ENCODE measurements around the gene SPACA7.

Gene SPACA7

DNA sequence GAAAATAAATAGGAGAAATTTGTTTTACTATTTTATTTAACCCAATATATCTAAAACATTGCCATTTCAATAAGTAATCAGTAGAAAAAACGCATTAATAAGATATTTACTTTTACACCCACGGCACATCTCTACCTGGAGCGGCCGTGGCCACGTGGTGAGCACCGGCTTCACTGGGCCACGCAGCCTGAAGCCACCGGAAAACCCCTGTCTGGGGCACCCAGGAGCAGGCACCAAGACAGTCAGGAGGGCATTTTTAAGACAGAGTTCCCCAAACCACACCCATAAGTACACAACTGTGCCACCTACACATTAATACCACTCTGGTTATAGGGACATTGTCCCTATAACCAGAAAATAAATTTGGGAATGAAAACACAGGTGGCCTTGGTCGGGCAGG, 80.9 kb downstream of the SPACA7 start:
- peaks cover 2% of the 10 kb centered on the region for H3K27me3 ChIP-seq (ENCODE audit: insufficient read depth, poor library complexity, severe bottlenecking)
- no peak for DNase-seq (ENCODE audit: low read depth in 1 of 2, low spot score in 1 of 2)
- TF ChIP-seq GABPA (IDR thresholded peaks at IDR 0.05; ENCODE audit: low read depth) (no peak), POLR2AphosphoS5 (IDR thresholded peaks at IDR 0.05; ENCODE audit: low read depth) (no peak), SPI1 (IDR thresholded peaks at IDR 0.05; ENCODE audit: borderline replicate concordance, low read depth) (no peak)
- TF ChIP-seq, protein P1, sequence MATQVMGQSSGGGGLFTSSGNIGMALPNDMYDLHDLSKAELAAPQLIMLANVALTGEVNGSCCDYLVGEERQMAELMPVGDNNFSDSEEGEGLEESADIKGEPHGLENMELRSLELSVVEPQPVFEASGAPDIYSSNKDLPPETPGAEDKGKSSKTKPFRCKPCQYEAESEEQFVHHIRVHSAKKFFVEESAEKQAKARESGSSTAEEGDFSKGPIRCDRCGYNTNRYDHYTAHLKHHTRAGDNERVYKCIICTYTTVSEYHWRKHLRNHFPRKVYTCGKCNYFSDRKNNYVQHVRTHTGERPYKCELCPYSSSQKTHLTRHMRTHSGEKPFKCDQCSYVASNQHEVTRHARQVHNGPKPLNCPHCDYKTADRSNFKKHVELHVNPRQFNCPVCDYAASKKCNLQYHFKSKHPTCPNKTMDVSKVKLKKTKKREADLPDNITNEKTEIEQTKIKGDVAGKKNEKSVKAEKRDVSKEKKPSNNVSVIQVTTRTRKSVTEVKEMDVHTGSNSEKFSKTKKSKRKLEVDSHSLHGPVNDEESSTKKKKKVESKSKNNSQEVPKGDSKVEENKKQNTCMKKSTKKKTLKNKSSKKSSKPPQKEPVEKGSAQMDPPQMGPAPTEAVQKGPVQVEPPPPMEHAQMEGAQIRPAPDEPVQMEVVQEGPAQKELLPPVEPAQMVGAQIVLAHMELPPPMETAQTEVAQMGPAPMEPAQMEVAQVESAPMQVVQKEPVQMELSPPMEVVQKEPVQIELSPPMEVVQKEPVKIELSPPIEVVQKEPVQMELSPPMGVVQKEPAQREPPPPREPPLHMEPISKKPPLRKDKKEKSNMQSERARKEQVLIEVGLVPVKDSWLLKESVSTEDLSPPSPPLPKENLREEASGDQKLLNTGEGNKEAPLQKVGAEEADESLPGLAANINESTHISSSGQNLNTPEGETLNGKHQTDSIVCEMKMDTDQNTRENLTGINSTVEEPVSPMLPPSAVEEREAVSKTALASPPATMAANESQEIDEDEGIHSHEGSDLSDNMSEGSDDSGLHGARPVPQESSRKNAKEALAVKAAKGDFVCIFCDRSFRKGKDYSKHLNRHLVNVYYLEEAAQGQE (IDR thresholded peaks at IDR 0.05; ENCODE audit: insufficient replicate concordance, low read depth): no peak
- TF ChIP-seq, protein P2, sequence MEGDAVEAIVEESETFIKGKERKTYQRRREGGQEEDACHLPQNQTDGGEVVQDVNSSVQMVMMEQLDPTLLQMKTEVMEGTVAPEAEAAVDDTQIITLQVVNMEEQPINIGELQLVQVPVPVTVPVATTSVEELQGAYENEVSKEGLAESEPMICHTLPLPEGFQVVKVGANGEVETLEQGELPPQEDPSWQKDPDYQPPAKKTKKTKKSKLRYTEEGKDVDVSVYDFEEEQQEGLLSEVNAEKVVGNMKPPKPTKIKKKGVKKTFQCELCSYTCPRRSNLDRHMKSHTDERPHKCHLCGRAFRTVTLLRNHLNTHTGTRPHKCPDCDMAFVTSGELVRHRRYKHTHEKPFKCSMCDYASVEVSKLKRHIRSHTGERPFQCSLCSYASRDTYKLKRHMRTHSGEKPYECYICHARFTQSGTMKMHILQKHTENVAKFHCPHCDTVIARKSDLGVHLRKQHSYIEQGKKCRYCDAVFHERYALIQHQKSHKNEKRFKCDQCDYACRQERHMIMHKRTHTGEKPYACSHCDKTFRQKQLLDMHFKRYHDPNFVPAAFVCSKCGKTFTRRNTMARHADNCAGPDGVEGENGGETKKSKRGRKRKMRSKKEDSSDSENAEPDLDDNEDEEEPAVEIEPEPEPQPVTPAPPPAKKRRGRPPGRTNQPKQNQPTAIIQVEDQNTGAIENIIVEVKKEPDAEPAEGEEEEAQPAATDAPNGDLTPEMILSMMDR (IDR thresholded peaks at IDR 0.05; ENCODE audit: insufficient read depth, low read length): no peak
- H3K27ac ChIP-seq (replicated peaks): no peak overlapping the region
- no peak overlapping the region for H3K4me3 ChIP-seq (replicated peaks; ENCODE audit: insufficient read depth, low read length)

DNA sequence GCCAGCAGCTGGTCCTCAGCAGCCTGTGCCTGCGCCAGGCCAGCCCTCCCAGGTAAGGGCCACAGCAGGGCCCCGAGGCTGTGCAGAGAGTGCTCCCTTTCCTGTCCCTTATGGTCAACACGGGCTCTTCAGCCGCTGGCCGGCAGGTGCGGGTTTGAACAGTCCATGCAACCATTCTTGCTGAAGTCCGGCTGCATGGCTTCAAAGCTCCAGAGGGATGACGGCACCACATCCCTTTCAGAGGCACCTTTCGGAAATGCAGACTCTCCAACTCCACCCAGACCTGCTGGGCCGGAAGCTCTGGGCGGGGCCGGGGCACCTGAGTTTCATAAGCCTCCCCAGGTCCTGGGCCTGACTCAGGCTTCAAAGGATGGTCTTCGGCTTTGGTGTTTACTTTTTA, 81.3 kb downstream of the SPACA7 start:
- no peak for DNase-seq (ENCODE audit: low read depth in 1 of 2, low spot score in 1 of 2)
- TF ChIP-seq, protein P2 (IDR thresholded peaks at IDR 0.05; ENCODE audit: insufficient read depth, low read length): no peak
- TF ChIP-seq, protein P1 (IDR thresholded peaks at IDR 0.05; ENCODE audit: insufficient replicate concordance, low read depth): no peak
- TF ChIP-seq SPI1 (IDR thresholded peaks at IDR 0.05; ENCODE audit: borderline replicate concordance, low read depth): no peak
- TF ChIP-seq POLR2AphosphoS5 (IDR thresholded peaks at IDR 0.05; ENCODE audit: low read depth): no peak
- no peak for TF ChIP-seq GABPA (IDR thresholded peaks at IDR 0.05; ENCODE audit: low read depth)
- H3K27ac ChIP-seq (replicated peaks): no peak overlapping the region
- H3K4me3 ChIP-seq (replicated peaks; ENCODE audit: insufficient read depth, low read length): no peak overlapping the region
- H3K27me3 ChIP-seq (ENCODE audit: insufficient read depth, poor library complexity, severe bottlenecking): peaks cover 2% of the 10 kb centered on the region

DNA sequence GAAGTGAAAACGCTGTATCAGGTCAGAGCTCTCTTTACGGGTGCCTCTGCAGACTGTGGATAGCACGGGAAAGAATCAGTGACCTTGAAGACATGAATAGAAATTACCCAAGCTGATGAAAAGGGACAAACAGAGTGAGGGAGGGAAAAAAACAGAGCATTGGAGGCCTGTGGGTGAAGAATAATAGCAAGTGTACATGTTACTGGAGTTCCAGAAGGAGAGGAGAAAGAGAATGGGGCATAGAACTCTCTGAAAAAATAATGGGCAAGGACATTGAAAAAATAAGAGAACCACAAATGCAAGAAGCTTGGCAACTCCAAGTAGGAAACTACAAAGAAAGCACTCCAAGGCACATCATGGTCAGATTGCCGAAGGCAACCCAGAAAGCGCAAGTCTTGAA, 86.3 kb downstream of the SPACA7 start:
- DNase-seq (ENCODE audit: low read depth in 1 of 2, low spot score in 1 of 2): no peak
- TF ChIP-seq POLR2AphosphoS5 (IDR thresholded peaks at IDR 0.05; ENCODE audit: low read depth): no peak
- TF ChIP-seq, protein P2 (IDR thresholded peaks at IDR 0.05; ENCODE audit: insufficient read depth, low read length): no peak
- no peak for TF ChIP-seq SPI1 (IDR thresholded peaks at IDR 0.05; ENCODE audit: borderline replicate concordance, low read depth)
- TF ChIP-seq, protein P1 (IDR thresholded peaks at IDR 0.05; ENCODE audit: insufficient replicate concordance, low read depth): no peak
- no peak for TF ChIP-seq GABPA (IDR thresholded peaks at IDR 0.05; ENCODE audit: low read depth)
- H3K27me3 ChIP-seq (ENCODE audit: insufficient read depth, poor library complexity, severe bottlenecking): no peaks in the 10 kb centered on the region
- no peak overlapping the region for H3K27ac ChIP-seq (replicated peaks)
- H3K4me3 ChIP-seq (replicated peaks; ENCODE audit: insufficient read depth, low read length): no peak overlapping the region

All from HL-60 (cell line).